ENCODE data around the gene KRT33A.

GRCh38 chr17:41345992-41346391 lies 4.6 kb downstream of the KRT33A start:
- TF ChIP-seq CTCF (IDR thresholded peaks at IDR 0.05) (no peak), POLR2A (IDR thresholded peaks at IDR 0.05) (no peak)
